DMS 273 (cell line): ENCODE results near the gene PTOV1.

Source experiments
- DNase-seq: peaks from one replicate; lab custom pipeline; 2025; ENCODE audit not compliant: unreplicated experiment; lab: John Stamatoyannopoulos, UW

The PTOV1 gene

GRCh38 chr19:49843265-49843664, 7.7 kb upstream of the PTOV1 start:
- no peak for DNase-seq

- DNase-seq: no peak
Measured at GRCh38 chr19:49844138-49845095, 6.5 kb upstream of the PTOV1 start.

DNA sequence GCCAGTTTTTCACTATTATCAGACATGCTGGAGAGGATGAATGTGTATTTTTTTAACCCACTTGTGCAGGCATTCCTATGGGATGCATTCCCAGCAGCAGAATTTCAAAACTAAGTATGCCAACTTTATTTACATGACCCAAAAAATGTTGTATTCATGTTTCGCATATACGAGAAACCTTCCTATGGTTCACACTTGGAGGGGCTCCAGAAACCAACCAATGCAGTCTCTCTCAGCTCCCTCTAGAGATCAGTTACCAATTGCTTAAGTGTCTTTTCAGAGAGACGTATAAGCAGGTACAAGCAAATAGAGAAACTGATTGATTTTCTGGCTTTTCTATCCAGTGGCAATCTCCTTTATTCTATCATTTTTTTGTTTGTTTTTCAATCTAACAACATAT, 5.5 kb upstream of the PTOV1 start:
- DNase-seq: peak; percentile 41

GRCh38 chr19:49846408-49846807, 4.6 kb upstream of the PTOV1 start:
- DNase-seq: no peak

GRCh38 chr19:49847731-49848696, 2.9 kb upstream of the PTOV1 start:
- no peak for DNase-seq

GRCh38 chr19:49848938-49849337, 2.0 kb upstream of the PTOV1 start:
- no peak for DNase-seq

DNA sequence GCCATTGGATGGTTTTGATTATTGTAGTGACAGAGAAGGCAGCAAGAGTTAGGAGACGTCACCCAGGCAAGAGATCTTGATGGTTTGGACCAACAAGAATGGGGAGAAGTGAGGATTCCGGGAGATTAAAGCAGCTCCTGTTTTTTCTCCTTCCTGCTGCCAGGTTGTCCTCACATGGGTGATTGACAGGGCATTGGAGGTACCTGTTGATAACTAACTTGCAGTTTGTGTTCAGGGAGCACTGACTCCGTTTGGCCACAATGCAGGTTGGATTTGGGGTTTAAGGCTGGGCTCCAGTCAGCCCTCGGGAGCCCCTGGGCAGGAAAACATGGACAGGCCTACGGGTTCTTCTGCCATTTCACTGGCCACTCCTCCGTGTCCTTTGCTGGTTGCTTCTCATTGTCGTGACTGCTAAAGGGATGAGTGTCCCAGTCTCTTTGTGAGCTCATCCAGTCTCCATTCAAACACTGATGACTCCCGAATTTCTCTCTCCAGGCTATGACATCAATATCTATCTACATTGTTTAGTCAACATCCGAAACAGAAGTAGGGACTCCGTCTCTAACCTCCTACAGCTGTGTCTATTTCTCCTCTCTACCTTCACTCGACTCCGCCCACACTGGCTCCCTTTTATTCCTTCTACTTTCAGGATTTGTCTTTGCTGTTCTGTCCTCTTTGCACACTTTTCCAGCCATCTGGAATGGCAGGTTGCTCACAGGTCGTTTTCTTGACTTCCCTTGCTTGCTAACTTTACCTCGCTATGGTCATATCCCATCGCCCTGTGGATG, 1.3 kb upstream of the PTOV1 start:
- peak; percentile 25 for DNase-seq

DNA sequence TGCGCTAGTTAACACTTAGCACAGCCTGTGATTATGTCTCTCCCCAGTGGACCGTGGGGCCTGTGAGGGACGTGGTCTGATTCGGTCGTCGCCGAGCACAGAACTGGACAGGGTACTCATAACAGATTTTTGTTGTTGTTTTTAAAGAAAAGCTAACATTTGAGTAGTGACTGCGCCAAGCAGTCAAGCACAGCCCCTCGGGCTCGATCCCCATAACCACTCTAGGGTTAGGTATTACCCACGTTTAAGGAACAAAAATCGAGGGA, 805 bp upstream of the PTOV1 start:
- DNase-seq: no peak

GRCh38 chr19:49851456-49852259, 699 bp downstream of the PTOV1 start:
- DNase-seq: peak; percentile 76

- no peak for DNase-seq
Measured at GRCh38 chr19:49852631-49853126, 1.7 kb downstream of the PTOV1 start.

DNA sequence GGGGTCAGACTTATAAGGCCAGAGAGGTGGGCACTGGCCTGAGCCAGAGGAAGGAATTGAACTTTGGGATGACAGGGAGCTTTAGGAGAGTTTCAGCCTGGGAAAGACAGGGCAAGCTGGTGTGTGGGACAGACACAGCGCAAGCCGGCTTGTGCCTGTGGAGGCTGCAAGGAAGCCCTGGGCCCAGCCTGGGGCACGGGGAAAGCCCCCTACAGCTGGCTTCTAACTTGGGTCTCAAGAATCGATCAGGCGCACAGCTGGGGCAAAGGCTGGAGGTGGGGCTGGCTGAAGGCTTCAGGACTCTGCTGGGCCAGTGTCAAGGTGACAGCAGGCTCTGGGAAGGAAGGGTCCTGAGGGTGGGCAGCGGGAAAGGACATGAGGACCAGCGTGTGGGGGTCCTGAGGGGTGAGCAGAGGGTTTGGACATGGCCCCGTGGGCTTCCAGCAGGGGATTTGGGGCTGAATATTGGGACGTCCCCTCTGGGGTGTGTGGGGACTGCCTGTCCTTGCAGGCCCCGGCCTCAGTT, 3.0 kb downstream of the PTOV1 start:
- DNase-seq: no peak

- no peak for DNase-seq
Measured at GRCh38 chr19:49854378-49855263, 3.7 kb downstream of the PTOV1 start.

GRCh38 chr19:49855277-49855675, 4.3 kb downstream of the PTOV1 start:
- no peak for DNase-seq

DNA sequence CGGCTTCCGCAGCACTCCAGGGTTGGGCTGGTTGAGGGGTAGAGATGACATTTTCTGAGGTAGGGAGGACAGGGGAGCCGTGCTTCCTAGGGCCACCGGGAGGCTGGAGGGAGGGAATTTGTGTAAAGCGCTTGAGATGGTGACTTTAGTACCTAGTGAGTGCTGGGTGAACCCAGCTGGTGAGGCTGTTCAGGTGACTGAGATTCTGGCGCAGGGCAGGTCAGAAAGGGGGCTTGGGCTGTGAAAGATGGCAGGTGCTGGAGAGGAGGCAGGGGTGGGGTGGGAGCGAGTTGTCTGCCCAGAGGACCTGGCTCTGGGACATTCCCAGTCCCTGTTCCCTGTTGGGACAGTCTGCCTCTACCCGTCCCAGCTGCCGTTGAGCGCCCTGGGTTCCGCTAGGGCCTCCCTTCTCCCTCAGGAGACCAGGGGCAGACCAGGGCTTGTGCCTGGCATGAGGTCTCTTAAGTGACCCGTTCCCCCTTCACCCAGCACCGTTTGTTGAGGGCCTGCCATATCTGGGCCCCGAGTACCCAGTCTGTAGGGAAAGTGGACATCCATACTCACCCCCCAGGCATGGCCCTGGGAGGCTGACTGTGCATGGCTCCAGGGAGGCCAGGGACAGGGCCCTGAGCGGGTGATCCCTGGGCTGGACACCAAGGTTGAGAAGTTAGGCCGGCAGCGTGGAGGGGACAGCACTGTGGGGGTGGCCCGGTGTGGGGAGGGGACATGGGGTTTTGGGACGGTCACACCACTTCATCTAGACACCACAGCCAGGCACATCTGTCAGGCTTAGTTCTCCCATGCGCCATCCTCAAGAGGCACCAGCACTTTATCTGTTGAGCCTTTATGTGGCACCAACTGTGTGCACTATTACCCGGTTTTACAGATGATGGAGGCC, 5.0 kb downstream of the PTOV1 start:
- DNase-seq: peak; percentile 63

DNA sequence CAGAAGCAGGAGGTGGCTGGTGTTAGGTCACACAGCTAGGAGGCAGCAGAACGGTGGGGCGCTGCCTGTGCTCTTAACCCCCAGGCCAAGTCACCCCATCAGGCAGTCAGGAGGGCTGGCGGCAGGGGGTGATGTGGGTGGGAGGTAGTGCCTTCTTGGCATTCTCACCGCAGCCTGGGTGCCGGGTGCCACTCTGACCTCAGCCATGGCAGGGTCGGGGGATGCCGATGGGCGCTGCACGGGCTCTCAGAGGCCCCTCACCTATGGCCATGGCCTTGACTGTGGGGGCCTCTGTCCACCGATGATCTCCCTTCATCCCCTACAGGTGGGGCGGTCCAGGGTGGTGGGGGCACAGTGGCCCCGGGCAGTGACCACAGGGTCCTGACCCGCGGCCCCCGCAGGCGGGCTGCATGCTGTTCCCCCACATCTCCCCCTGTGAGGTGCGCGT, 5.6 kb downstream of the PTOV1 start:
- DNase-seq: peak; percentile 35

DNA sequence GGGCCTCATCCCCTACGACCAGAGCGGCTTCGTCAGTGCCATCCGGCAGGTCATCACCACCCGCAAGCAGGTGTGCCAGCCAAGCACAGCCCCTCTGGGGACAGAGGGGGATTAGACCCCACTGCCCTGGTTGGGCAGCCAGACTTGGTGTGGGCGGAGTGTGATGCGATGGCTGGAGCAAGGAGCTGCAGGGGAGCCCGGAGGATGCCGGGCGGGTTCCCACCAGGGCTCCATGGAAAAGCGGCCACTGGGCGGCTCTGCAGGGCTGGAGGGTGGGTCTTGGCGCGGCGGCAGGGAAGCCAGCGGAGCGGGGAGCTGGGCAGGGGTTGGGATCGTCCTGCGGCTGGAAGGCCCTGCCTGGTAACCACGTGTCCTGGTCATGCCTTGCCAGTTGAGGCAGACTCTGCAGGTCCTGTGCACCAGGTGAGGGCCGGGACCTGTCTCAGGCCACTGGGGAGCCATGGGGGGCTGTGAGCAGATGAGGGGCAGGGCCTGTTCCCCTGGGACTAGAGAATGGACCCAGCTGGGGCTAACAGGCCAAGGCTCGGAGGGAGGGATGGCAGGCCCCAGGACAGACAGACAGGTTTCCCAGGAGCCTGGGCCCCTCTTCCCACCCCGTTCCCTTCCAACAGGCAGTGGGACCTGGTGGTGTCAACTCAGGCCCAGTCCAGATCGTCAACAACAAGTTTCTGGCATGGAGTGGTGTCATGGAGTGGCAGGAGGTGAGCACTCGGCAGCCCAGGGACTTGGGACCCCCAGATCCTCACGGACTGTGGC, 6.3 kb downstream of the PTOV1 start:
- DNase-seq: peak; percentile 40

DNA sequence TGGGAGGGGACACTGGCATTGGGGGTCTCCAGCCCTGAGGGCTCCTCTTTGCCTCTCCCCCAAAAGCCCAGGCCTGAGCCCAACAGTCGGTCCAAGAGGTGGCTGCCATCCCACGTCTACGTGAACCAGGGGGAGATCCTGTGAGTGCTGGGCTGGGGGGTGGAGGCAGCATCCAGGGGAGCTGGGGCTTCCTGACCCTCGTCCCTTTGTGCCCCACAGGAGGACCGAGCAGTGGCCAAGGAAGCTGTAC, 6.8 kb downstream of the PTOV1 start:
- DNase-seq: no peak
